A673 (cell line): ENCODE results near the gene PIM2.

Experiments
- EZH2 ChIP-seq: fragments of 200-600 bp; sonication (generic); IDR thresholded peaks from 2 replicates; pipeline ENCODE4 v1.6.1; 2017; ENCODE audit warnings: borderline replicate concordance, low read depth, mild to moderate bottlenecking, mixed read lengths, antibody characterized with exemption, low read length; ENCODE audit not compliant: poor library complexity, severe bottlenecking
- TF ChIP-seq, protein P1 (sequence below): fragments of 300-800, 200-600 bp; sonication (generic); conservative IDR thresholded peaks from 2 replicates; pipeline ENCODE4 v1.5.1; 2017; ENCODE audit warnings: low read depth, mild to moderate bottlenecking, antibody characterized with exemption, low read length, moderate library complexity, mixed read lengths

DNA sequence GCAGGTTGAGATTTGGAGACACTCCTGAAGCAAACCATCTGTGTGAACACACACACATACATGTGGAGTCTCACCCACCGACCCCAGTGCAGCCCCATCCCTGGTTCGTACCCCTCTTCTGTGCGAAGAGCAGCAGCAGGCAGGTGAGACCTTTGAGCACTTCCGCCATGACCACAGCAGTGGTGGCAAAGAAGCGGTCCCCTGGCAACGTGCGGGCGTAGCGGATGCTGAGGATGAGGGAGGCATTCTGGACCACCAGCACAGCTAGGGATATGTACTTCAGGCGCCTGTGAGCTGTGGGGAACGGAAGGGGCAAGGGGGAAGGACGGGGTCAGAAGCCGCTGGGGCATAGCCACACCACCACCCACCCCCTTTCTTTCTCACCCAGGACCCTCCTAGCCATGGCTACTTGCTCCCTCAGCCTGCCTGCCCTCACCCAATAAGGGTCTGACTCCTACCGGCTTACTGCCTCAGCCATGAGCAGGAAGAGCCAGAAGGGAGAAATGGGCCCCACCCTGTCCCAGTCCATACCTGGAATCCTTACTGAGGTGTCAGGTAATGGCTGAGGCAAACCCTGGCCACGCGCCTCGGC, 9.0 kb downstream of the PIM2 start:
- TF ChIP-seq, protein P1, sequence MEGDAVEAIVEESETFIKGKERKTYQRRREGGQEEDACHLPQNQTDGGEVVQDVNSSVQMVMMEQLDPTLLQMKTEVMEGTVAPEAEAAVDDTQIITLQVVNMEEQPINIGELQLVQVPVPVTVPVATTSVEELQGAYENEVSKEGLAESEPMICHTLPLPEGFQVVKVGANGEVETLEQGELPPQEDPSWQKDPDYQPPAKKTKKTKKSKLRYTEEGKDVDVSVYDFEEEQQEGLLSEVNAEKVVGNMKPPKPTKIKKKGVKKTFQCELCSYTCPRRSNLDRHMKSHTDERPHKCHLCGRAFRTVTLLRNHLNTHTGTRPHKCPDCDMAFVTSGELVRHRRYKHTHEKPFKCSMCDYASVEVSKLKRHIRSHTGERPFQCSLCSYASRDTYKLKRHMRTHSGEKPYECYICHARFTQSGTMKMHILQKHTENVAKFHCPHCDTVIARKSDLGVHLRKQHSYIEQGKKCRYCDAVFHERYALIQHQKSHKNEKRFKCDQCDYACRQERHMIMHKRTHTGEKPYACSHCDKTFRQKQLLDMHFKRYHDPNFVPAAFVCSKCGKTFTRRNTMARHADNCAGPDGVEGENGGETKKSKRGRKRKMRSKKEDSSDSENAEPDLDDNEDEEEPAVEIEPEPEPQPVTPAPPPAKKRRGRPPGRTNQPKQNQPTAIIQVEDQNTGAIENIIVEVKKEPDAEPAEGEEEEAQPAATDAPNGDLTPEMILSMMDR, result no peak
- TF ChIP-seq EZH2, result no peak
